ENCODE data around the gene PRLHR.

- TF ChIP-seq CTCF (IDR thresholded peaks at IDR 0.05) (no peak), ZFX (IDR thresholded peaks at IDR 0.05; ENCODE audit: borderline replicate concordance) (no peak)
These were observed 50.1 kb downstream of the PRLHR start for GRCh38 chr10:118545381-118545780.

Measured in 22Rv1 (cell line).